A549 (cell line): ENCODE data around the gene RBFOX1.

ENCODE experiments used
- CTCF ChIP-seq: fragments of >200 bp; sonication (Bioruptor Twin); formaldehyde crosslinking; IDR thresholded peaks from 3 replicates; pipeline ENCODE4 v1.5.1; 2016
- EP300 ChIP-seq, 2 experiments: fragments of >200 bp; sonication (Bioruptor Twin); formaldehyde crosslinking; IDR thresholded peaks; 2 replicates in 1 of 2; 3 replicates in 1 of 2; pipeline ENCODE4 v1.6.1; 2016 to 2017
- POLR2A ChIP-seq: IDR thresholded peaks from 2 replicates; pipeline ENCODE4 v1.6.1; 2012; ENCODE audit warnings: mild to moderate bottlenecking, low read length
- RAD21 ChIP-seq, 2 experiments: fragments of >200 bp in 1 of 2; sonication (Bioruptor Twin) in 1 of 2; formaldehyde crosslinking in 1 of 2; IDR thresholded peaks in 1 of 2; conservative IDR thresholded peaks in 1 of 2; 2 replicates in 1 of 2; 3 replicates in 1 of 2; pipeline ENCODE4 v1.6.1; 2012 to 2018; ENCODE audit warnings: inconsistent platforms in 1 of 2

- TF ChIP-seq CTCF (no peak), POLR2A (no peak), EP300 (IDR thresholded peaks at IDR 0.05) (no peak), RAD21 (conservative IDR thresholded peaks at IDR 0.05 in 1 of 2, IDR thresholded peaks at IDR 0.05 in 1 of 2) (no peak)
Observed at GRCh38 chr16:7381671-7382070, 49.0 kb downstream of the RBFOX1 start.
